IMR-90 (cell line): Measurements from ENCODE around the gene DIAPH1. TPM values are rescaled to one million over a fixed set of nuclear protein-coding genes. Genes with fewer than 3 reads are reported as not detected.

ENCODE experiments used
- ATAC-seq: fragments of 200-7000 bp; cut with Tn5 transposase; 2 replicates; pipeline ENCODE4 v1.9.1; 2020; ENCODE audit warnings: low read depth, mild to moderate bottlenecking, moderate library complexity
- BruUV-seq: library from RNA; stranded (reverse); fragments of 400-500 nt; replicated peaks from 2 replicates; lab custom pipeline; 2021; lab: Mats Ljungman, UMichigan
- CTCF ChIA-PET: fragments of 300-600 bp; formaldehyde crosslinking; extraction: SDS; loops from one replicate; lab custom pipeline; 2021; ENCODE audit warnings: antibody characterized with exemption; lab: Yijun Ruan, JAX
- POLR2A ChIA-PET: fragments of 300-600 bp; sonication (Branson Sonifier 250); formaldehyde crosslinking; loops from one replicate; lab custom pipeline; 2022; ENCODE audit warnings: antibody characterized with exemption; ENCODE audit not compliant: unreplicated experiment; lab: Charles Lee
- DNase-seq: peaks from one replicate; pipeline ENCODE4 v3.0.0; 2013
- H2AFZ ChIP-seq: replicated peaks from 2 replicates; pipeline ENCODE3; 2013; ENCODE audit warnings: low read length, mild to moderate bottlenecking; ENCODE audit not compliant: poor library complexity
- H2AK5ac ChIP-seq: 2 replicates; pipeline ENCODE4 v1.6.1; 2013; ENCODE audit warnings: low read depth, low read length, inconsistent platforms
- H2AK9ac ChIP-seq: replicated peaks from 2 replicates; pipeline ENCODE3; 2013; ENCODE audit warnings: mild to moderate bottlenecking, low read depth, low read length, moderate library complexity; ENCODE audit not compliant: poor library complexity
- H2BK120ac ChIP-seq: 2 replicates; pipeline ENCODE4 v1.6.1; 2013; ENCODE audit warnings: low read depth, low read length, inconsistent platforms
- H2BK15ac ChIP-seq: 3 replicates; pipeline ENCODE4 v1.6.1; 2013; ENCODE audit warnings: low read depth, low read length, inconsistent platforms
- H2BK20ac ChIP-seq: 2 replicates; pipeline ENCODE4 v1.6.1; 2013; ENCODE audit warnings: low read depth, mild to moderate bottlenecking, inconsistent platforms, low read length, moderate library complexity
- H2BK5ac ChIP-seq: 2 replicates; pipeline ENCODE4 v1.6.1; 2013; ENCODE audit warnings: mild to moderate bottlenecking, low read depth, low read length, inconsistent platforms; ENCODE audit not compliant: poor library complexity, severe bottlenecking
- H3K14ac ChIP-seq: replicated peaks from 2 replicates; pipeline ENCODE4 v1.6.1; 2013; ENCODE audit warnings: low read depth, low read length, inconsistent platforms
- H3K18ac ChIP-seq: 2 replicates; pipeline ENCODE4 v1.6.1; 2013; ENCODE audit warnings: low read depth, low read length, control low read depth
- H3K23ac ChIP-seq: 2 replicates; pipeline ENCODE4 v1.6.1; 2013; ENCODE audit warnings: low read depth, low read length, inconsistent platforms
- H3K27ac ChIP-seq: 2 replicates; pipeline ENCODE4 v1.5.1; 2013; ENCODE audit warnings: mild to moderate bottlenecking, control low read depth, low read length; ENCODE audit not compliant: insufficient read depth
- H3K27me3 ChIP-seq: 2 replicates; pipeline ENCODE4 v1.6.1; 2013; ENCODE audit warnings: low read length; ENCODE audit not compliant: control insufficient read depth, insufficient read depth
- H3K36me3 ChIP-seq: 2 replicates; pipeline ENCODE4 v1.6.1; 2013; ENCODE audit warnings: low read length, mixed read lengths; ENCODE audit not compliant: control insufficient read depth, insufficient read depth
- H3K4ac ChIP-seq: 2 replicates; pipeline ENCODE4 v1.6.1; 2013; ENCODE audit warnings: low read depth, low read length, inconsistent platforms
- H3K4me1 ChIP-seq: 2 replicates; pipeline ENCODE4 v1.6.1; 2013; ENCODE audit warnings: low read length, mixed read lengths; ENCODE audit not compliant: control insufficient read depth, insufficient read depth
- H3K4me2 ChIP-seq: 2 replicates; pipeline ENCODE4 v1.6.1; 2013; ENCODE audit warnings: low read depth, mild to moderate bottlenecking, control low read depth, low read length, moderate library complexity
- H3K4me3 ChIP-seq: 2 replicates; pipeline ENCODE4 v1.5.1; 2013; ENCODE audit warnings: low read depth, mild to moderate bottlenecking, control low read depth, low read length, moderate library complexity; ENCODE audit not compliant: insufficient read depth
- H3K56ac ChIP-seq: 2 replicates; pipeline ENCODE4 v1.6.1; 2013; ENCODE audit warnings: low read length, inconsistent platforms; ENCODE audit not compliant: insufficient read depth; ENCODE audit errors: extremely low read depth
- H3K79me1 ChIP-seq, 2 experiments: 2 replicates each; pipeline ENCODE4 v1.6.1; 2013; ENCODE audit warnings: low read length in 2 of 2, inconsistent platforms in 1 of 2, low read depth in 1 of 2
- H3K9ac ChIP-seq: 2 replicates; pipeline ENCODE4 v1.6.1; 2013; ENCODE audit warnings: low read depth, low read length, control low read depth
- H3K9me1 ChIP-seq: 2 replicates; pipeline ENCODE4 v1.6.1; 2013; ENCODE audit warnings: low read length, inconsistent platforms; ENCODE audit not compliant: insufficient read depth
- H3K9me3 ChIP-seq: 2 replicates; pipeline ENCODE4 v1.6.1; 2013; ENCODE audit warnings: low read length; ENCODE audit not compliant: control insufficient read depth, insufficient read depth
- H4K20me1 ChIP-seq: 2 replicates; pipeline ENCODE4 v1.6.1; 2013; ENCODE audit warnings: low read length, inconsistent platforms; ENCODE audit not compliant: insufficient read depth
- H4K5ac ChIP-seq: 2 replicates; pipeline ENCODE4 v1.6.1; 2013; ENCODE audit warnings: mild to moderate bottlenecking, low read depth, low read length, control low read depth
- H4K8ac ChIP-seq, 2 experiments: 2 replicates each; pipeline ENCODE4 v1.6.1; 2013; ENCODE audit warnings: low read depth in 2 of 2, low read length in 2 of 2, control low read depth in 1 of 2, inconsistent platforms in 1 of 2
- H4K91ac ChIP-seq: 2 replicates; pipeline ENCODE4 v1.6.1; 2013; ENCODE audit warnings: low read depth, low read length, inconsistent platforms; ENCODE audit not compliant: insufficient read depth
- BHLHE40 ChIP-seq: fragments of 150-350 bp; IDR thresholded peaks from 2 replicates; pipeline ENCODE4 v1.6.1; 2016; ENCODE audit warnings: mild to moderate bottlenecking, low read depth, low read length
- CEBPB ChIP-seq: IDR thresholded peaks from 2 replicates; pipeline ENCODE4 v1.6.1; 2012; ENCODE audit warnings: low read depth, low read length, improper control_type of control experiment
- ELK1 ChIP-seq: fragments of 150-350 bp; IDR thresholded peaks from 2 replicates; pipeline ENCODE4 v1.6.1; 2016; ENCODE audit warnings: low read depth, mild to moderate bottlenecking, low read length, moderate library complexity, borderline replicate concordance
- FOS ChIP-seq: fragments of 150-350 bp; IDR thresholded peaks from 2 replicates; pipeline ENCODE4 v1.6.1; 2016; ENCODE audit warnings: low read depth, low read length
- MAFK ChIP-seq: IDR thresholded peaks from 2 replicates; pipeline ENCODE4 v1.6.1; 2012; ENCODE audit warnings: low read depth, low read length, improper control_type of control experiment
- MAZ ChIP-seq: IDR thresholded peaks from 2 replicates; pipeline ENCODE4 v1.6.1; 2012; ENCODE audit warnings: low read depth, mild to moderate bottlenecking, low read length, improper control_type of control experiment, moderate library complexity, borderline replicate concordance
- MXI1 ChIP-seq: IDR thresholded peaks from 2 replicates; pipeline ENCODE4 v1.6.1; 2012; ENCODE audit warnings: low read depth, mild to moderate bottlenecking, low read length, moderate library complexity, borderline replicate concordance
- RCOR1 ChIP-seq: IDR thresholded peaks from 2 replicates; pipeline ENCODE4 v1.6.1; 2012; ENCODE audit warnings: mild to moderate bottlenecking, low read length, improper control_type of control experiment; ENCODE audit not compliant: insufficient replicate concordance
- RFX5 ChIP-seq: IDR thresholded peaks from 2 replicates; pipeline ENCODE4 v1.8.0; 2012; ENCODE audit warnings: low read depth, mild to moderate bottlenecking, low read length, moderate library complexity
- USF2 ChIP-seq: fragments of 150-350 bp; IDR thresholded peaks from 2 replicates; pipeline ENCODE4 v1.6.1; 2017; ENCODE audit warnings: mild to moderate bottlenecking, antibody characterized with exemption, low read length, low read depth
- WGBS, 2 experiments: methylation state at CpG; one replicate each; pipeline versions ENCODE4 v1.1.5 to v1.1.7; 2013; ENCODE audit warnings: missing lambda C conversion rate in 2 of 2; ENCODE audit not compliant: insufficient read length in 1 of 2; ENCODE audit errors: extremely low coverage in 2 of 2; 5-methylcytosine and 5-hydroxymethylcytosine counted together
- dilution Hi-C: fragments of 300-500 bp; cut with HindIII; formaldehyde crosslinking; loops from one replicate; pipeline ENCODE4 v1.14.3; 2018; ENCODE audit warnings: low sequenced_read_pairs; ENCODE audit not compliant: unreplicated experiment
- in situ Hi-C: fragments of 300-500 bp; cut with MboI; formaldehyde crosslinking; loops from 3 replicates; pipeline ENCODE4 v1.14.3; 2019; ENCODE audit warnings: low sequenced_read_pairs, inconsistent platforms, mixed read lengths
- intact Hi-C: fragments of 100-400 bp; cut with micrococcal nuclease; formaldehyde crosslinking; loops from 2 replicates; pipeline ENCODE4 v1.10.0; 2022
- polyA plus RNA-seq, 3 experiments: library from polyadenylated mRNA; depleted of rRNA; stranded (reverse); fragments of >200 nt; gene quantifications; 2 replicates each; pipeline ENCODE4 v1.2.3, GENCODE V29; 2012; ENCODE audit warnings: low replicate concordance in 1 of 3
- total RNA-seq: library from RNA; depleted of rRNA; stranded (reverse); fragments of >200 nt; gene quantifications from 2 replicates; pipeline ENCODE4 v1.2.3, GENCODE V29; 2012

The DIAPH1 gene
- total and polyA plus RNA-seq, 2 of the 4 experiments (the other 2 are of a cell fraction), result 12.0 to 37.4 TPM

- Histone ChIP-seq H3K27ac (no peak overlapping the region), H3K4me3 (no peak overlapping the region), H3K79me1 (peaks cover 24 to 53% of the 10 kb centered on the region in 2 experiments), H3K9ac (no peak overlapping the region), H2BK120ac (no peak overlapping the region), H3K56ac (no peak overlapping the region), H3K27me3 (no peaks in the 10 kb centered on the region), H3K9me1 (peaks cover under 1% of the 10 kb centered on the region), H3K36me3 (no peaks in the 10 kb centered on the region; the same call in 1 of the 2 replicates), H4K20me1 (no peaks in the 10 kb centered on the region), H2AFZ (no peak overlapping the region), H3K4me2 (no peak overlapping the region), H2AK5ac (no peak overlapping the region), H4K91ac (no peak overlapping the region), H3K14ac (no peak overlapping the region), H2BK20ac (no peak overlapping the region), H2AK9ac (no peak overlapping the region), H3K9me3 (no peaks in the 10 kb centered on the region), H3K23ac (no peak overlapping the region), H3K18ac (no peak overlapping the region), H4K5ac (no peak overlapping the region), H2BK15ac (no peak overlapping the region), H2BK5ac (no peak overlapping the region), H3K4ac (no peak overlapping the region), H4K8ac (no peak overlapping the region), H3K4me1 (peaks cover under 1% of the 10 kb centered on the region; the same call in 1 of the 2 replicates)
- ChIA-PET POLR2A (no interaction called here), CTCF (interaction anchor here (2.5 kb wide), 1 partner anchor 20 kb away, joined by 9 read pairs; the partner anchor contains the start of gene DIAPH1)
- no CpG with 5 or more reads among the region's 3 CpGs for WGBS, 2 experiments
- dilution Hi-C loops, result no loop called here
- BruUV-seq, result no TSS peak
- DNase-seq (peak; percentile 57), ATAC-seq (peak; percentile 53)
- TF ChIP-seq CEBPB (no peak), RFX5 (no peak), MAFK (no peak), BHLHE40 (no peak), FOS (no peak), MXI1 (no peak), ELK1 (no peak), RCOR1 (no peak), USF2 (no peak), MAZ (no peak)
- in situ Hi-C loops, result loop anchor here (25.0 kb wide), 1 partner anchor 911 kb away; the partner anchor contains the start of genes HARS1 and HARS2
- intact Hi-C loops, result no loop called here
These were observed 20.1 kb downstream of the DIAPH1 start for GRCh38 chr5:141598391-141599345.
